Skin of body (tissue), 2 donors: ENCODE data around the gene CCDC9B. TPM values are rescaled to one million over a fixed set of nuclear protein-coding genes. Genes with fewer than 3 reads are reported as not detected.

Source experiments
- DNase-seq: peaks from one replicate; lab custom pipeline; 2025; lab: John Stamatoyannopoulos, UW
- total RNA-seq: library from RNA; depleted of rRNA; stranded (reverse); fragments of >200 nt; gene quantifications from one replicate; pipeline ENCODE4 v1.2.3, GENCODE V29; 2014

The CCDC9B gene
- total RNA-seq, 1 donor from 2014 or later: 5.3 TPM

DNA sequence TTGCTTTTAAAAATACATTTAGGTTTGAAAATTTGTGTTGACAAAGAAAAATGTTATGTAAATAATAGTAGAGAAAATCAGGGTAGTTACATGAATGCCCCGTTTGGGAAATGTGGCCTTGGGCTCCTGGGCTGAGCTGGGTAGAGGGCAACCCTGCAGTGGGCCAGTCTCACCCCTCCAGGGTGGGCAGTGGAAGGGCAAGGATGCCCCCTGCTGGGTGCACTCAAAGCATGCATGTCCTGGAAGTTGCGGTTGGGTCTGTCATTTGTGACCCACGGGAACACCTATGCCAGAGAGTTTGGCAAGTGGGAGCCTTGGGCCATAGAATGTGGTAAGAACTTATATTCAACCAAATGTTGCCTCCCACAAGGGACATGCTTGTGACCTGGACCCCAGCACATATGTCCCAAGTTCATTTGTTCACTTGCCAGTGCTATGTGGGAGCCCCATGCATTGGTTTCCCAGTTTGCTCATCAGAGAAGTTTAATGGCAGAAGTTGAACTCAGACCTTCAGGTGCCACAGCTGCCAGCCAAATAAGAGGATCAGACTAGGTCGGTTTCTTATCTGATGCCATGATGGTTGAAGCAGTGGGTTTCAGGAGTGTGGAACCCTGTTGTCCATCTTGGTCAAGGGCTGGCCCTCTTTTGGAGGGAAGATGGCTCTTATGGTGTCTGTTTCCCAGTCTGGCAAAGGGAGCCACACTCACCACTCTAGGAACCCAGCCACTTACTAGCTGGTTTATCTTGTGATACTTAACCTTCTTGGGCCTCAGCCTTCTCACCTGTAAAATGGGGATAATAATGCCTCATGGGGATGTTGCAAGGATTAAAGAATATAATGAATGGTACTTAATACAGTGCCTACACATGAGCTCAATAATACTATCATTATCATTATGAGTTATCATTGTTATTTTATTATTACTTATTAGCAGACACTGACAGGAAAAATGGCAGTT is 30.5 kb downstream of the CCDC9B start:
- DNase-seq: no peak

DNA sequence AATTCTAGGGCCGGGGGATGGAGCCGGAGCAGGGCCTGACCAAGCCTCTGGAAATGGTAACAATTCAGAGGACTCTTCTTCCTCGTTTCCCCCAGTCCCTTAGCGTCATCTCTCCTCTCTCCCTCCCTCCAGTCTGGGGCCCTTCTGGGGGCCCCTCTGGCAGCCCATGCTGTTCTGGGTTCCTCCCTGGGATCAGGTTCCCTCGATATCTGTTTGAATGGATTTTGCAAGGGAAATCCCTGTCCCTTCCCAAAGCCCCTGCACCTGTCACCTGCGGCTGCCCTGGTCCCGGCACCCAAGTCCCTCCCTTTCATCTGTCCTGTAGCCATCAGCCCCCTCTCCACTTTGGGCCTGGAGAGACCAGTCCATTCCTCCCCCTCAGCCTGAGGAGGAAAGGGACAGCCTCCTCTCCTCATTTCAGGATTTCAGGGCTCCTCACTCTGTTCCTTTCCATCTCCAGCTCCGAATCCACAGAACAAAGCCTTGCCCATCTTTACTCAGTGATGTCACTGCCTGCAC is 31.3 kb downstream of the CCDC9B start:
- no peak for DNase-seq

DNA sequence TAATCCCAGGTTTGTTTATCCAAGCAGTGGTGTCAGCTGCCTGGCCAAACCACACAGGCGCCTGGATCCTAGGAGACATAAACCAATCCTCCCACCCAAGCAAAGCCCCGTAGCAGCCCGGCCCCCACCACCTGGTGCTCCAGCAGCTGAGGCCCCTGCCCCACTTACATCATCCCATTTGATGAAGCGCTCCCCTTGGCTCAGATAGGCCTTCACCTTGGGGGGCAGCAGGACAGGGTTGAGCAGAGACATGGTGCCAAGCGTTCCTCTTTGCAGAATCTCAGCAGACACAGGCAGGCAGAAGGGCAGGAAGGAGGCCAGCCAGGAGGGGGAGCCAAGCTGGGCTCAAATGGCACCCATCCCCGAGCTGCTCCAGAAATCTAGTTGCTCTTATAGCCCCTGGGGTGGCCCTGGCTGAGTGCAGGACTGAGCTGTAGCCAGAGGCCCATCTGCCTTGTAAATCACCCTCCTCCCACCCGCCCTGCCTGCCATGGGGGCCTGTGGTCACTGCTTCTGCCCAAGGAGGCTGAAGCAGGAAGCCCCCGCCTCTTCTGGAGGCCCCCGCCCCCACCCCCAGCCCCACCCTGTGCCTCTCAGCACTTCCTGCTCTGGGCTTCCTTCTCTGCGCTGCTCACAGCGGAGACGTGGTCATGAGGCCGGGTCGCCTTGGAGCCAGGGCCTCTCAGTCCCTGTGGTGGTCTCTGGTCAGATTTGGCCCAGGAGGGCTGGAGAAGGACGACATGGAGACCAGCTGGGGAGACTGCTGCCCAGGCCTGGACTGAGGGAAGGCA is 33.1 kb downstream of the CCDC9B start, which contains the start of gene PLCB2:
TSS of gene PLCB2 (minus strand) at position 515 of the 791 bp plus-strand sequence. CDS start at position 252, 263 bp downstream.
- DNase-seq: no peak

DNA sequence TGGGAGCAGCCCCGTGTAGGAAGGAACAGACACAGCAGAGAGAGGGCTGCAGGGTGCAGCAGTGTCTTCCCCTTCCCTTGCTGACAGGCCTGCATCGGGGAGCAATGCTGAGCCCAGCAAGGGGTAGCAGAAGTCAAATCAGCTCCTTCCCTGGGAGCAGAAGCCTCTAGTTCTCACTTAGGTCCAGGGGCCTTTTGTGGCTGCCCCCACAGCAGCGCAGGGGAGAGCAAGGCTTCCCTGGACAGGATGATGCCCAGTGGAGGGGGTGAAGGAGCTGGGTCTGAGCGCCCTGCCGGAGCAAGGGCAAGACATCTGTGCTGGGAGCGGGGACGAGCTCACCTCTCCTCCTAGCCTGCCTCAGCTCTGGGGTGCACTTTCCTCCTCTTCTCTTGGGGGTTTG is 33.8 kb downstream of the CCDC9B start:
- no peak for DNase-seq

DNA sequence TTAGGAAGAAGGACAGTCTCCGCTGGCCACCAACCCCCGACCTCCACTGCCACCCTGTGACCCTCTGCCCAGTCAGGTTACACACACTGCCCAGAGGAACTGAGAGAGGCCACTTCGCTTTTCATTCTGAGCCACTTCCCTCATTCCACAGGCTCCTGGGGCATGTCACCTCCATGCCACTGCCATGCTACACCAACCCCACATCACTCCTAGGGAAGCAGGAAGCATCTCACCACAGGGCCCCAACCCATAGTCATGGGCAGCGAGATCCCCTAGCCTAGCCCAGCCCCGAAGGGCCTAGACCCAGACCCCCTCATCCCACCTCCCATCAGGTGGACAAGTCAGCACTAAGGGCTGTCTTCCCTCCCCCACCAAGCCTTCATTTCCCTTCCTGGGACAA is 34.4 kb downstream of the CCDC9B start:
- DNase-seq: no peak

DNA sequence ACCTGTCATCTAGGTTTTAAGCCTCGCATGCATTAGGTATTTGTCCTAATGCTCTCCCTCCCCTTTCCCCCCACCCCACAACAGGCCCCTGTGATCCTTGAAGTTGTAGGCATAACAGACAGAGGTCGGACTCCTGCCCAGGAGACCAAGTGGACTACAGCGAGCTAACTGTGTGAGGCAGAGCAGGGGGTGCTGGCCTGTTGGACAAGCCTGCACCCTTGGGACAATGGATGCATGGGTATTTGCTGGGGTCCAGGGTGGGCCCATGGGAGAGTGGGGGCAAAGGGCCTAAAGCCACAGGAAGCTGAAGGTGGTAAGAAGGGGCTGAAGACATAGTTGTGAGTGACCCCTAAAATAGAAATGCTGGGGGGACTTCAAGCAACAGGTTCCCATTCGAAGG is 35.5 kb downstream of the CCDC9B start:
- DNase-seq: no peak

DNA sequence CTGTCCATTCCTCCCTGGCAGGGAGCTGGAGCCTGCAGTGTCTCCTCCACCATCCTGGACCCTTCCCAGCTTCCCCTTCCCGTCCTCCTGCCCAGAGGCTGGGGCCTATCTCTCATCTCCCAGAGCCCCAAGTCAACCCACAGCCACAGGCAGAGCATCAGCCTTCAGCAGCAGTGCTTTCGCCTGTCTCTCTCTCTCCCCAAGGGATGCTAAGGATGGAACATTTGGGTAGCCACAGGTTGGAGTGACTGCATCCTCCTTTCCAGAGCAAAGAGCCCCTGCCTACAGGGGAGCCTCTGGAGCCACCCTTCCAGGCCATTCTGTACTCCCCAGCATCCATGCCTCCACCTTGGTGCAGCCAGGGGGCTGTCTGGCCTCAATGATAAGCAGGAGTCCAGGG is 37.2 kb downstream of the CCDC9B start:
- DNase-seq: no peak

DNA sequence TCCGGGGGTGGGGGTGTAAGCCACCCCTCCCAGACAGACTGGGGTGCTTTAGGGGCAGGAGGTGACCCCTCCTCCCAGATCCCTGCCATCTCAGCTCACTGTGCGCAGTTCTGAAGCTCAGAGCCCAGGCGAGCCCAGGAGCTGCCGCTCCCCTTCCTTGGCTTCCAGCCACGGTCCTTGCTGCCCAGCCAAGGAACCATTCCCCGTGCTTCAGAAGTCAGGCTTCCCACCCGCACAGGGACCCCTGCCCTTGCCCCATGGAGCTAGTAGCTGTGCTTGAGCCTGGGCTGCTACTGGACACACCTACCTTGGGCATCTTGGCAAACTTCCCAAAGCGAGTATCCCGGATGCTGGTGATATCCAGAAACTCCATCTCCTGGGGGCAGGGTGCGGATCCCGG is 37.8 kb downstream of the CCDC9B start:
- no peak for DNase-seq

DNA sequence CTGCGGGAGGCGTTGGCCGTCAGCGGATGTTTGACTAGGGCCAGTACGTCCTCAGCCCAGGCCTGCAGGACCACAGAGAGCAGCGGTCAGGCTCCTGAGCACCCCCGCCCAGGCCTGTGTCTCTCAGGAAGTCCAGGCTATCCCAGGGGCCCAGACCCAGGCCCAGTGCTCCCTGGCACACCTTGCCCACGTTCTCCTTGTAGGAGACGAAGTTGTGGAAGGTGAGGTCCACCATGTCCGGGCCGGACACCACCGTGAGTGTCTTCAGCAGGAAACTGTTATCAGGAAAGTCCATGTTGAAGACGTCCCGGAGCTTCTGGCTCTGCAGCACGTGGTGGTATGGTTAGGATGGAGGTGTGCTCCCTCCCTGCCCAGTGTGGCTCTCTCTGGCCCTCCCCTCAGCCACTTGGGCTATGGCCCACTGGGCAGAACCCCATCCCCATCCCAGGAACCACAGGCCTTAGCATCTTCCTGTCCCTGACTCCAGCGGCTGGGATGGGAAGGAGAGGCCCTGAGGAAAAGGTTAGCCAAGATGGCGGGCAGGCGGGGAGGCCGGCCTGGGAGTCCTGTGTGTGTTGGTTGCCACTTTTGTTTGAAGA is 38.4 kb downstream of the CCDC9B start:
- DNase-seq: no peak

DNA sequence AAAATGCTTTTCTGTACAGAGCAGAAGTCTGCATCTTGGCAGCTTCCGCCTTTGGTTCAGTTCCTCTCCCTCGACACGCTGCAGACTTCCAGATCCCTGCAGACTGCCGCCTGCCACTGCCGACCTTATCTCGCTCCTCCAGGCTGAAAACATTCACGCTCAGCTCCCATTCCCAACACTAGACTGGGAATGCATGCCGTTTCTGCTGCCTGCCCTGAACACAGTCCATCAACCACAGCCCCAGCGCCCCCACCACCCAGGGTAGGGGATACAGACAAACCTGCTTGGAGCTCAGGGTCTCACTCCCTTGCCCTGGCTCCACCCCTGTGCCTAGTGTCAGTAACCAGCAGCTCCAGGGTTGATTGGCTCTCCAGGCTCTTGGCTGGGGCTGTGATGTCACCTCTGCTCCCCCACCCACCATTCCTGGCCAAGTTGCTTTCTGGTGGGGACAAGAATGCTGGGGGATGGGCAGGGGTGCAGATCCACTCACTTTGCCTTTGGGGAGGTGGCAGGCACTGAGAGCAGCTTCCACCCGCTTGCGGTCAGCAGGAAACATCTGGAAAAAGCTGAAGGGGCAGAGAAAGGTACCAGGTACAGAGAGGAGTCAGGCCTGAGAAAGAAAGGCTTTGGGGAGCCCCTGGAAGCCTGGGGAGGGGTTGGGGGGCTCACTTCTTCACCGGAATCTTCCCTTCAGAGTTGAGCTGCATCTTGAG is 39.1 kb downstream of the CCDC9B start:
- no peak for DNase-seq

DNA sequence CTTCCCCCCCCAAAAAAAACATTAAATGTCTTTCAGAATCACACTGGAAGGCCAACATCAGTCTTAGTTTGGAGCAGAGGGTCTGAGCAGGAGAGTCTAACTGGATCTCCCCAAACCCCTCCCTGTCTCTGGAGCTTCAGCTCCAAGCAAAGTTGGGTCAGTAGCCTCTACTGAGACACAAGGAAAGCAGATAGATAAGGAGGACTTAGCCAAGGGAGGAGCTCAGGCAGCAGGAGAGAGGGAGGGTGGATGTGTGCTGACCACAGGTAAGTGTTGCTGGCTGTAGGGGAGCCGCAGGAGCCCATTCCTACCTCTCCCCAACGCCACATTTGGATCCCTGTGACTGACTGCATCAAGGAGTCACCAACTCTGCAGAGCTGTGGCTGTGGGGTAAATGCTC is 40.0 kb downstream of the CCDC9B start:
- DNase-seq: no peak

DNA sequence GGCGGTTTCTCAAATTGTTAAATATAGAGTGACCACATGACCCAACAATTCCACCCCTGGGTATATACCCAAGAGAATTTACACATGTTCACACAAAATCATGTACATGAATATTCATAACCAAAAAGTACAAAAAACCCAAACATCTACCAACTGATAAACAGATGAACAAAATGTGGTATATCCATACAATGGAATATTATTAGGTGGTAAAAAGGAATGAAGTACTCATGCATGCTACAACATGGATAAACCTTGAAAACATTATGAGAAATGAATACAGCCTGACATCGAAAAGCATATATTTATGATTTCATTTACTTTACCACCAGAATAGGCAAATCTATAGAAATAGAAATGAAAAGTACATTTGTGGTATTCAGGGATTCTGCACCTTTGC is 40.4 kb downstream of the CCDC9B start:
- DNase-seq: no peak

DNA sequence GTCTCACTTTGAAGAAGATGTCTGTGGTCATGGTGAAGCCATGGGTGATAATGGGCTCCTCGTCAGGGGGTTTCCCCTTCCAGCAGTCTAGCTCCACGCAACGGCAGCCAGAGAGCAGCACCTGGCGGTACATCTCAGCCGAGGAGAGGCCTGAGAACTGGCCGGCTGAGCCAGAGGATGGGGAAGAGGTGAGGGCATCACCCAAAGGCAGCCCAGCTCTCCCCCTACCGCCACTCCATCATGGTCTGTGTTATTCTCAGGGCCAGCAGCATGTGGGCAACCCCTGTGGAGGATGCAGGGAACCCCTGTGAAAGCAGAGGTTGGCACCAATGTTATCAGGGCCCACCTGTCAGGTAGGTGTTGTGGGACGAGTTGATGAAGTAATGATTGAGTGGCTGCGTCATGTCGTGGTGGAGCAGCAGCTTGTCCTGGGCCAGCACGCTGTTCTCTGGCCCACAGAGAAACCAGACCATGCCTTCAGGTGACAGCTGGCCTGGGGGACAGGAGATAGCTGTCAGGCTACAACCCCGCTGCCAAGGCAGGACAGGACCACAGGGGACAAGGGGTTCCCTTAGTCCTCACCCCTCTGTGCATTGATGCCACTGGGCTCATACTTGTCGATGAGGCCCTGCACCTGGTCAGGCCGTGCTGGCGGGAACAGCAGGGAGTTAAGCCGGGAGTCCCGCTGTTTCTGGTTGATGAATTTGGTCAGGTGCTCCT is 42.4 kb downstream of the CCDC9B start:
- DNase-seq: no peak

DNA sequence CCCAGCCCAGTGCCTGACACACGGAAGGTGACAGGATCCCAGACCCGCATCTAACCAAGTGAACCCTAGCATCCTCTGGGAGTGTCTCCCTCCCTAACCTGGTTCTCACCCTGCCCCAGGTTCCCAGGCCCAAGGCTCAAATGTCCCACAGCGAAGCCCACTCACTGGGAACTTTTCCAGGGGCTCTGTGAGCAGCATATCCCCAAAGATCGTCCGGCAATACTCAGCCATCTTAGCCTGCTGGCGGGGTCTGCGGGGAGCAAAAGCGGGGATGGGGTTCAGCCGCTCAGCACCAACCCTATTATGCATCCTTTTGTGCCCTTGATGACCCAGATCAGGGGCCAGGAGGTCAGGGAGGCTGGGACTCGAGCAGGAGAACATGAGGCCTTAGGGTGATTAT is 43.4 kb downstream of the CCDC9B start:
- DNase-seq: no peak

DNA sequence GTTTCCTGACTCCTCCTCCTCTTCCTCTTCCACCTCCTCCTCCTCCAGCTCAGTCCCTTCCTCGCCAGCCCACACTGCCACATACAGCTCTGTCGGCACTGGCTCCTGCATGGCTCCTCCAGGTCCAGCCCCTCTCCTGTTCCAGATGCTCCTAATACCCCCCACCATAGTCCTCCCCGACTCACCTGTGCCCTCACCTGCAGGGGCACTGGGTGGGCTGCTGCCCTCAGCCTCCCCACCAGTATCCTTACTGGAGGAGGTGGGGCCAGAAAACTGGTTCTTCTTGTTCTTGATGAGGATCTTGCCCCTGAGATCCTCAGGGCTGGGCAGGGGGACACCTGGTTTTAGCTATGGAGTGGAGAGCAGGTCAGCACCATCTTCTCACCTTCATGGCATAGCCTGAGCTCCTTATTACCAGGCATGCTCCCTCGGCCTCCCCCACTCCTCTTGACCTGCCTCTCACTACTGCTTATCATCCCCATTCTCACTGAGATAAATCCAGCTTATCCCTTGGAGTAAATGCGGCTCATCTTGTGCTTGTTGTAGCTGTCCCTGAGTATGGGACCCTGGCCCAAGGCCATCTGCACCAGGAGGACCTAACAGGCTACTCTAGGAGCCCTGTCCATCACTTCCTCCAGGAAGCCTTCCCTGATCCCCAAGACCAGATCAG is 44.0 kb downstream of the CCDC9B start:
- no peak for DNase-seq

DNA sequence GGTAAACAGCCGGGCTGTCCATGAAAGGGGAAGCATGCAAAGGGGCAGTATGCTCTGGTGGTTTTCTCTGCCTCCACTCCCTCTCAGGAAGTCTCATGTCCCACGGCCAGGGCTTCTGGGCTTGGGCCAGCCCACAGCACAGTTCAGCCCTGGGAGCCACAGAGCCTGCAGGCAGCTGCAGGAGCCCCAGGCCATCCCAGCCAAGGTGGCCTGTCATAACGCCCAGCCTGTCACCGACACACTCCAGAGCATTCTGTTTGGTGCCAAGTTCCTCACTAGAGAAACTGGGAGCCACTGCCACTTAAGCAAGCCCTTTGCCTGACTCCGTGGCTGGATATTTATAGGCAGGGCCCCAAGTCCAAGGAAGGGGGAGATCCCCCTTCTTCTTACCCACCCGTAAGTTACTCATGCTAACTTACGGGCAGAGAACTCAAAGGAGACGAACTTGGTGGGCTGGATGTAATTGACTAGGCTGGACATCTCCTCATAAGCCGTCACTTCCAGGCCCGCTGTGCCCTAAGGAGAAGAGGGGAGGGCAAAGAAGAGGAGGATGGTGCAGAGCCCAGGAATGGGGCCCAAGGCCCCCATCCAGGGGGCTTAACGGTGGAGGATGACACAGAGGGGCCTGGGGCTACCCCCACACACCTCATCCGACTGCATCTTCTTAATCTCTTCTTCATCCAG is 44.7 kb downstream of the CCDC9B start:
- DNase-seq: no peak

DNA sequence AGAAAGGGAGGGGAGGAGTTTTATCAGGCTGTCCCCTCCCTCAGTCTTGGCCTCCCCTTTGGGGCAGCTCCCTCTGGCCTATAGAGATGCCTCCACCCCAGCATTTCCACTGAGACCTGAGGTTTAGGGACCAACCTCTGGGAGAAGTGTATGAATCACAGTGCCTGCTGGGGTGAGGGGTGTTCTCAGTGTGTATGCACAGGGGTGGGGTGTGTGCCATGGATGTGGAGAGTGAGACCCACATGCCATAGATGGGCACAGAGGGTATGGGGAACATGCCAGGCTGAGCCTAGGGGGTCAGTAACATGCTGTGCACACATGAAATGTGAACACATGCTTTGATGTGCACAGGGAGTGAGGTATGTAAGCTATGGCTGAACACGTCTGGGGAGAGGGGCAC is 45.4 kb downstream of the CCDC9B start:
- DNase-seq: no peak

DNA sequence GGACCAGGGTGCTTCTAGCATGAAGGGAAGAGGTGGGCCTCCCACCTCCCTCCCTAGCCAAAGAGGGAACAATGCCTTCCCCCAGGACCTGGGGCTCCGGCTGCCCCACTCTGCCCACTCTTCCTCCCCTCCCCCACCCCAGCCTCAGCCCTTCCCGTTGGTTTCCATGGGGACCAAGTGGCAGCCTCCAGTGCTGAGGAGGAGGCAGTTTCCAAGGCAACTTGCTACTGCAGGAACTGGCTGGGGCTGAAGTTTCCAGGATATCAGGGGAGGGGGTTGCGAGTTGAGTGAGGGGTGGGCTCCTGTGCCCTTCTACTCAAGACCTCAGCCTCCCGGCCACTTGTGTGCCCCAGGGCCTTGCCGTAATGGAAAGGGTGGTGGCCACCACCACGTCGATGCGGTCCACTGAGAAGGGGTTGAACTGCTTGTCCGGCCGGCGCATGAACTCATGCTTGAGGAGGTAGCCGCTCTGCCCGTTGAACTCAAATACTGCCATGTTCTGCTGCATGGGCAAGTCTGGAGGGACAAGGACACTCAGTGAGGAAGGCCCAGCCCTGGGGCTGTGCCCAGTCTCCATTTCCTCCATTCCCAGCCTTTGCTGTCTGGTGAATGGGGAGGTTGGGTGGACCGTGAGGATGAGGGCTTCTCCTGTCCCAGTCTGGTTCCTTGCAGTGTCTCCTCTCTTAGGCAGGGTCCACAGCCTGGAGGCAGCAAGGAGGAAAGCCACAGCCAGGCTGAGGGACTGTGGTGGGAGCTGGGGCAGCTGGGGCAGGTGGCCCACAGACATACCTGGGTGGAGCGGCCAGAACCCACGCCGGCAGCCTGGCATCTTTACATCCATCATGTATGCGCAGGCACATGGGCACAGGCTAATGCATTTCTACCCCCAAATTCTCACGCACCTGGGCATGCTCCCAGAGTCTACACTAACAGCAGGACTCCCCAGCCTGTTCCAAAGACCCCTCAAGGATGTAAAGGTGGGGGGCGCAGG is 46.5 kb downstream of the CCDC9B start:
- no peak for DNase-seq
